ENCODE measurements around the gene ASTN2.
"Not testable (repeated sequence)": the region's sequence is repeated elsewhere in the genome, so short reads cannot be mapped to it uniquely, and the experiment has no call there.

The ASTN2 gene

GRCh38 chr9:116691607-116692006, 723.2 kb downstream of the ASTN2 start:
- peak in 1 of 5 experiments; percentile 15 for DNase-seq

GRCh38 chr9:116690805-116691204, 724.1 kb downstream of the ASTN2 start:
- not testable (repeated sequence) for DNase-seq

- DNase-seq = no peak
Measured at GRCh38 chr9:116689486-116690032, 725.3 kb downstream of the ASTN2 start.

- no peak for DNase-seq
Measured at GRCh38 chr9:116688806-116689485, 725.9 kb downstream of the ASTN2 start.

- peak in 1 of 5 experiments; percentile 23 for DNase-seq
Measured at GRCh38 chr9:116687754-116688135, 727.1 kb downstream of the ASTN2 start.

GRCh38 chr9:116687074-116687753, 727.6 kb downstream of the ASTN2 start, which contains the start of gene TRIM32:
Gene TRIM32, plus strand, starts transcription at chr9:116687305. Its CDS starts 10,438 bp downstream, at chr9:116697743.
- peak; percentile 82 to 93 (median 87) for DNase-seq

GRCh38 chr9:116686693-116687073, 728.2 kb downstream of the ASTN2 start:
- DNase-seq = no peak

GRCh38 chr9:116686135-116686534, 728.7 kb downstream of the ASTN2 start:
- no peak for DNase-seq

- DNase-seq = no peak
Measured at GRCh38 chr9:116685166-116685565, 729.7 kb downstream of the ASTN2 start.

- no peak for DNase-seq
Measured at GRCh38 chr9:116683535-116683934, 731.3 kb downstream of the ASTN2 start.

- DNase-seq = no peak
Measured at GRCh38 chr9:116674210-116674980, 740.5 kb downstream of the ASTN2 start.

- no peak for DNase-seq
Measured at GRCh38 chr9:116673375-116673774, 741.5 kb downstream of the ASTN2 start.

- DNase-seq = no peak
Measured at GRCh38 chr9:116671605-116672004, 743.3 kb downstream of the ASTN2 start.

- DNase-seq = no peak
Measured at GRCh38 chr9:116668970-116669695, 745.7 kb downstream of the ASTN2 start.

- DNase-seq = no peak
Measured at GRCh38 chr9:116663581-116663980, 751.3 kb downstream of the ASTN2 start.

- no peak for DNase-seq
Measured at GRCh38 chr9:116662646-116663310, 752.1 kb downstream of the ASTN2 start.

- peak in 2 of 5 experiments; percentile 2 to 50 for DNase-seq
Measured at GRCh38 chr9:116661037-116661954, 753.6 kb downstream of the ASTN2 start.

GRCh38 chr9:116658265-116658664, 756.6 kb downstream of the ASTN2 start:
- DNase-seq = no peak

- DNase-seq = no peak
Measured at GRCh38 chr9:116656977-116657376, 757.9 kb downstream of the ASTN2 start.

- DNase-seq = no peak
Measured at GRCh38 chr9:116656501-116656971, 758.3 kb downstream of the ASTN2 start.

GRCh38 chr9:116654059-116654355, 760.9 kb downstream of the ASTN2 start:
- DNase-seq = no peak

Measured in T-helper 2 cell (primary cell).